GM12875 (cell line): ENCODE results near the gene DIAPH2.

ENCODE experiments used
- H3K4me3 ChIP-seq: one replicate; pipeline ENCODE4 v1.5.1; 2011; ENCODE audit warnings: low read depth, low read length, control low read depth
- TF ChIP-seq, protein P1 (sequence below): IDR thresholded peaks from 2 replicates; pipeline ENCODE4 v1.5.1; 2011; ENCODE audit warnings: low read depth, mild to moderate bottlenecking, control low read depth, inconsistent platforms, low read length, moderate library complexity, borderline replicate concordance; ENCODE audit not compliant: insufficient read depth

Gene DIAPH2

DNA sequence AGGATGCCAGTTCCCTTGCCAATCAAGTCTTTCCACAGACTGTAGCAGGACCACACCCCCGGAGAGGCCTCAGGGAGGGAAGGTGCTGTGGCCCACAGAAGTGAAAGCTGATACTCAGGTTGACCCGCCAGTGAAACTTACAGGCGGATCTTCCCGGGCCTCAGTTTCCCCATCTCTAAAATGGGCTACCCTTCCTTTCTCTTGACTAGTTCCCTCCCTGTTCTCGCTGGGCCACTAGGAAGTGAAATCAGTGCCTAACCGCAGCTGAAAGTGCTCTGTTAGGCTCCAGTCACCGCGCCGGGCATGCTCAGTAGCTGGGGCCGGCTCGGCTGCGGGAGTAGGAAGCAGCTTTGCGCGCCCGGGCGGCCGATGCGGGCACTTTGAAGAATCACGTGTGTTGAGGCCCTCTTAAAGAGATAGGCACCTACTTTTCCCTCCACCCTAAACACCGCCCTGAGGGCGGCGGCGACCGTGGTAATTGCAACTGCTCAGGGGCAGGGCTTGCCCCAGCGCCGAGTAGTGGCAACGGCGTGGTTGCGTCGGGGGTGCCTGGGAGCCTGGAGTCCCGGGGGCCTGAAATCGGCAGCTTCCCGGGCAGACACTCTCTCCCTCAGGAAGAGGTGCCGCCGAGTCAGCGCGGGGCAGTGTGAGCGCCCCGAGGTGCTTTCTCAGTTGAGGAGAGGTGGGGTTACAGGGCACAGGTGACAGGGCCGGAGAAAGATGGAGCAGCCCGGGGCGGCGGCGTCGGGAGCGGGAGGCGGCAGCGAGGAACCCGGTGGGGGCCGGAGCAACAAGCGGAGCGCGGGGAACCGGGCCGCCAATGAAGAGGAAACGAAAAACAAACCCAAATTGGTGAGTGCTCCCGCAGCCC lies at the start of gene DIAPH2:
DIAPH2 (plus strand) TSS at position 504 of the 871 bp plus-strand sequence.
- peak within 1 kb of the TSS; percentile 76 for H3K4me3 ChIP-seq
- TF ChIP-seq, protein P1, sequence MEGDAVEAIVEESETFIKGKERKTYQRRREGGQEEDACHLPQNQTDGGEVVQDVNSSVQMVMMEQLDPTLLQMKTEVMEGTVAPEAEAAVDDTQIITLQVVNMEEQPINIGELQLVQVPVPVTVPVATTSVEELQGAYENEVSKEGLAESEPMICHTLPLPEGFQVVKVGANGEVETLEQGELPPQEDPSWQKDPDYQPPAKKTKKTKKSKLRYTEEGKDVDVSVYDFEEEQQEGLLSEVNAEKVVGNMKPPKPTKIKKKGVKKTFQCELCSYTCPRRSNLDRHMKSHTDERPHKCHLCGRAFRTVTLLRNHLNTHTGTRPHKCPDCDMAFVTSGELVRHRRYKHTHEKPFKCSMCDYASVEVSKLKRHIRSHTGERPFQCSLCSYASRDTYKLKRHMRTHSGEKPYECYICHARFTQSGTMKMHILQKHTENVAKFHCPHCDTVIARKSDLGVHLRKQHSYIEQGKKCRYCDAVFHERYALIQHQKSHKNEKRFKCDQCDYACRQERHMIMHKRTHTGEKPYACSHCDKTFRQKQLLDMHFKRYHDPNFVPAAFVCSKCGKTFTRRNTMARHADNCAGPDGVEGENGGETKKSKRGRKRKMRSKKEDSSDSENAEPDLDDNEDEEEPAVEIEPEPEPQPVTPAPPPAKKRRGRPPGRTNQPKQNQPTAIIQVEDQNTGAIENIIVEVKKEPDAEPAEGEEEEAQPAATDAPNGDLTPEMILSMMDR = 0 out of 2 replicates have a peak, but pooled peaks have one; percentile 22

DNA sequence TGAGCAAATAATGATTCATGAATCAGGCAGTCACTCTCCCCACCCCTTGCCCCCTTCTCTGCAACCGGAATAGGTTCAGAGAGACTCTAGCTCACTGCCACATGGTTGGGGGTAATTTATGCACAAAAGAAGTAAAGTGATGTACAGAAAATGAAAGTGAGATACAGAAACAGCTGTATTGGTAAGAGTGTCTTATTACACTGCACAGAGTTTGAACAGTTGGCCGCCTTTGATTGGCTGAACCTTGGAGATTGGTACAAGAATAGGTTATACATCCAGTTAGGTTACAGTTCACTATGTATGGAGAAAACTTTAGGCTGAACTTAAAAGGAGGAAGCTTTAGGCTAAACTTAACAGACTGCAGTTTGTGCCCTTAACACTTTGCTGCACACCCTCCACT lies 34.6 kb upstream of the DIAPH2 start:
- TF ChIP-seq, protein P1 = no peak
- no peak overlapping the region for H3K4me3 ChIP-seq

DNA sequence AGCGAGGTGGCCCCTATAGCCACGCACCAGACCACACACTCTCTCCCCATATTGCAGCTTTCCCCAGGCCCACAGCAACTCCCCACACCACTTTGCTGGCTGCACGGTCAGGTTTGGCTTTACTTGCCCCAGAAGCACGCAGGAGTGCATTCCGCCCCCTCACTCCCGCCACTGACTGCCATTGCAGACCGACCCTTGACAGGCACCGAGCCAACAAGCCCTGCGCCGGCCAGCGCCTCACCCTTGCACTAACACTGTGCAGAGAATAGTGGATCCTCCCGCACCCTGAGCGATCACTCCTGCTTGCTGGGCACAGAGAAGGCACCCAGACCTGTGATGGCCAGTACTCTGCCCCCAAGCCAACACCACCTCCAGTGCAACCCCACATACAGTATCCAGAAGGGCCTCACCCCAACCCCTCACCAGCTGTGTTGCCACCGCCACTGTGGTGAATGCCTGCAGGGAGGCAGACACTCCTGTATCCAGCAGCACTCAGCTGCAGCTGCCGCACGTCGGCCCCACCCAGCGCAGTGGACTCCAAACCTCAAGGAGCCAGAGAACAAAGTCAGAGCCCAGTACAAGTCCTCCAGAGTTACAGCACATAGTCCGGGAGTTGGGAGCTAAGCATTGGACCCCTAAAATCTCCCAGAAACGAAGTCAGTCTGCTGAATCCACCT lies 28.6 kb upstream of the DIAPH2 start:
- TF ChIP-seq, protein P1 = no peak

DNA sequence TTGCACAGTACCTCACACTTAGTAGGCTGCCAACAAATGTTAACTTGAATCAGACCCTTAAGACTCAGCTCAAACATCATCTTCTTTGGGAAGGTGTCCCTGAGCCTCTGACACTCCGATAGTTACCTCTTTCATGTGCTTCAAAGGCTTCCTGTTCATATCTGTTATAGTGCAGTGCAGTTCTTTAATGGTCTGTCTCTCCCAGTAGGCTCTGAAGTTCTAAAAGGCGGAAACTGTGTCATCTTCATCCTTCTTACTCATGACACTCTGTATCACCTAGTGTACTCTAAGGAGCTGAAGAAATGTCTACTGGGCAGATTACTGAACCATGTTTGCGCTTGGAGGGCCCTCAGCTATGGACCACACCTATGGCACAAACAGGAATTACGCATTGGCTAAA lies 2.1 kb upstream of the DIAPH2 start:
- TF ChIP-seq, protein P1 = no peak
- no peak overlapping the region for H3K4me3 ChIP-seq

More for the DNA sequence above, 28.6 kb upstream of the DIAPH2 start:
- no peak overlapping the region for H3K4me3 ChIP-seq

DNA sequence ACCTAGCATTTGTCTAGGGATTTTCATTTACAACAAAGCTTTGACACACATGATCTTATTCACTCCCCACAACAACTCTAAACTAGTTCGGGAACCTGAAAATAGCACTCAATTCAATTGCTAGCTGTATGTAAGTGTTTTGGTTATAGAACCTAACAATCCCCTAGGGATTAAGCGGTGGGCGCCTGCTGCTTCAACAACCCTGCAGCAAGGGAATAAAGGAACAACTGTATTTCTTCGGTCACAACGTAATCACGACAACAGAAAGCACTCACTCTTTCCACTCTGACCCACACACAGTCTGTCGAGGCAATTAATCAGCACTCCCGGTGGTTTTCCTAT lies 674 bp upstream of the DIAPH2 start:
- TF ChIP-seq, protein P1 = no peak
- peak overlapping the region; percentile 46 for H3K4me3 ChIP-seq

DNA sequence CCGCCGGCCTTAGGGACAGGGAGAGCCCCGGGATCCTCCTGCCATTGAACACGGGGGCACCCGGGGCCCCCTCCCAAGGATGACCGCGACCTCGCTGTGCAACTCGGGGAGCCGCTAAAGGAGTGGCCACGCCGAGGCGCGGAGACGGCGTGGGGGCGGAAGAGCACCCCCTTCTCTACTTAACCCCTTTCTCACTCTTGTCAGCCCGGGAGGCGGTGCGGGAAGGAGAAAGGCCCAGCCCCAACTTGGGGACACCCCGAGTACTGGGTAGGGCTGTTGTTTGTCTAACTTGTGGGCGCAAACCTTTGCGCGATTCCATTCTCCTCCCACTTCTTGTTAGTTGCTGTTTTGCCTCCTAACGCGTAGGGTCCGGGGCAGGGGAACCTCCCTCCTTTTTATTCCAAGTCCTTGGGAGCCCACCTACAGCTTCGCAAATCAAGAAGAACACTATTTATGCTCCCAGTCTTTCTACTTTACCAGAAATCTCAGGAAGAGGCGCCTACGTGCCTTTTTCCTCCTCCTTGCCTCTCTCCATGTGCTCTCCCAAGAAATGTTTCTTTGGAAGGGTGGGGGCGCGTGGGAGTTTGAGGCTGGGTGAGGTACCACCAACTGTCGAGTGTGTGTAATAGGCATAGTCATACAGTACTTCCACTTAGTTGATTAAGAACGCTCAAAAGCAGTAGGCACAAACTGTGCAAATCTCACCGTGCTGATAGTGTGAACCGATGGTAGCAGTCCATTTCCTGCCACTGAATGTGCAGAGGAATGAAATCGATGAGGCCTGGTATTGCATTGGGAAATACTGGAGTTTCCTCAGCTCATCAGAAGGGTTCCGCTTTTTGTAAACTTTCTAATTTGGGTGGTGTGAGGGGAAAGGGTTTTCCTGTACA lies 813 bp downstream of the DIAPH2 start:
- peak overlapping the region; percentile 76 for H3K4me3 ChIP-seq
- TF ChIP-seq, protein P1 = no peak
